Measurements from ENCODE around the gene AOC3. TPM values are rescaled to one million over a fixed set of nuclear protein-coding genes. Genes with fewer than 3 reads are reported as not detected.

Gene AOC3
- total and polyA plus RNA-seq, 2 of the 13 experiments (the other 11 are each of a cell fraction or from before 2014, with no cell fraction given): 8.7 to 51.7 TPM

DNA sequence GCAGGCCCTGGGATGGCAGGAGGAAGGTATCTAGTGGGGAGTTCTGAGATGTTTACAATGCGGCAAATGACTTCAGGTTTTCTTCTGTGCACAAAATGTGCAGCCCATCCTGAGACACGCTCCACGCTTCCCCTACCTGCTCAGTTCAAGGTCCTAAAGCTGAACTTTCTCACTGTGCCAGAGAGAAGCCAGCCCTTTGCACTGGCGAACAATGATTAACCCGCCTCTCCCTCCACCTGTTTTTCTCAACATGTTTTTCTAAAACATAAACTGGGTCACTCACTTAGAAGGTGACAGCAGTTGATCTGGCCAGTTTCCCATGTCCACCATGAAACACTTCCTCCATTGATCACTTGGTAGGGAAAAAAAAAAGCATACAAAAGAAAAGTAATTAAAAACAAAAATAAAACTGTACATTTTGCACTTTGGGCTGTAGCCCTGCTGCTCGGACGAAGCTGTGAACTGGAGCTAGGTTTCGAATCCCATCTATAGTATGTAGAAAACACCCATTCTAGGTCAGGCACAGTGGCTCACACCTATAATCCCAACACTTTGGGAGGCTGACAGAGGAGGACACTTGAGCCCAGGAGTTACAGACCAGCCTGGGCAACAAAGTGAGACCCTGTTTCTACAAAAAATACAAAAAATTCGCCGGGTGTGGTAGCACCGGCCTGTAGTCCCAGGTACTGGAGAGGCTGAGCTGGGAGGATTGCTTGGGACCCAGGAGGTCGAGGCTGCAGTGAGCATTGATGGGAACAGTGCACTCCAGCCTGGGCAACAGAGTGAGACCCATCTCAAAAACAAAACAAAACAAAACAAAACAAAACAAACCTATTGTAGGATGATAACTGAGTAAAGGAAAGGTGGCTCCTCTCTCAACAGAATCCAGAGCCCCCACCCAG, 43.5 kb downstream of the AOC3 start (continued):
- TF ChIP-seq, protein P1, sequence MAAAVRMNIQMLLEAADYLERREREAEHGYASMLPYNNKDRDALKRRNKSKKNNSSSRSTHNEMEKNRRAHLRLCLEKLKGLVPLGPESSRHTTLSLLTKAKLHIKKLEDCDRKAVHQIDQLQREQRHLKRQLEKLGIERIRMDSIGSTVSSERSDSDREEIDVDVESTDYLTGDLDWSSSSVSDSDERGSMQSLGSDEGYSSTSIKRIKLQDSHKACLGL (CRISPR knock-in tag; IDR thresholded peaks at IDR 0.05): no peak
- TF ChIP-seq MTF1 (CRISPR knock-in tag; IDR thresholded peaks at IDR 0.05) (no peak), ZNF589 (CRISPR knock-in tag; conservative IDR thresholded peaks at IDR 0.05) (no peak), TEAD2 (CRISPR knock-in tag; IDR thresholded peaks at IDR 0.05) (no peak), ARNT (IDR thresholded peaks at IDR 0.05) (no peak), ISL2 (CRISPR knock-in tag; IDR thresholded peaks at IDR 0.05) (0 out of 2 replicates have a peak, but pooled peaks have one; percentile 47), SMARCC2 (IDR thresholded peaks at IDR 0.05) (0 out of 2 replicates have a peak, but pooled peaks have one; percentile 21), ARID2 (CRISPR knock-in tag; IDR thresholded peaks at IDR 0.05; ENCODE audit: borderline replicate concordance) (peak; percentile 96), GABPA (IDR thresholded peaks at IDR 0.05; ENCODE audit: low read depth, low read length) (no peak), GABPA (CRISPR knock-in tag; IDR thresholded peaks at IDR 0.05; ENCODE audit: low read depth) (0 out of 2 replicates have a peak, but pooled peaks have one; percentile 60), PHF20 (CRISPR knock-in tag; IDR thresholded peaks at IDR 0.05) (peak; percentile 11; the same call in 1 of the 2 replicates), PHF8 (CRISPR knock-in tag; IDR thresholded peaks at IDR 0.05) (no peak), PCBP2 (optimal IDR thresholded peaks at IDR 0.05; ENCODE audit: low read depth, low read length, poor library complexity, severe bottlenecking) (no peak), ZNF772 (CRISPR knock-in tag; IDR thresholded peaks at IDR 0.05) (peak; percentile 25; the same call in 1 of the 2 replicates), NKX3-1 (CRISPR knock-in tag; IDR thresholded peaks at IDR 0.05) (no peak), ZNF883 (CRISPR knock-in tag; IDR thresholded peaks at IDR 0.05; ENCODE audit: not compliant biosample characterization) (no peak), KDM6A (CRISPR knock-in tag; IDR thresholded peaks at IDR 0.05; ENCODE audit: low read depth) (peak; percentile 96), ZNF782 (CRISPR knock-in tag; IDR thresholded peaks at IDR 0.05; ENCODE audit: borderline replicate concordance) (no peak), HNRNPL (IDR thresholded peaks at IDR 0.05; ENCODE audit: low read depth, low read length) (no peak), ZNF672 (CRISPR knock-in tag; IDR thresholded peaks at IDR 0.05) (no peak), POGZ (CRISPR knock-in tag; IDR thresholded peaks at IDR 0.05) (peak; percentile 71; the same call in 1 of the 2 replicates), GRHL1 (CRISPR knock-in tag; conservative IDR thresholded peaks at IDR 0.05) (no peak)
- TF ChIP-seq, protein P2, sequence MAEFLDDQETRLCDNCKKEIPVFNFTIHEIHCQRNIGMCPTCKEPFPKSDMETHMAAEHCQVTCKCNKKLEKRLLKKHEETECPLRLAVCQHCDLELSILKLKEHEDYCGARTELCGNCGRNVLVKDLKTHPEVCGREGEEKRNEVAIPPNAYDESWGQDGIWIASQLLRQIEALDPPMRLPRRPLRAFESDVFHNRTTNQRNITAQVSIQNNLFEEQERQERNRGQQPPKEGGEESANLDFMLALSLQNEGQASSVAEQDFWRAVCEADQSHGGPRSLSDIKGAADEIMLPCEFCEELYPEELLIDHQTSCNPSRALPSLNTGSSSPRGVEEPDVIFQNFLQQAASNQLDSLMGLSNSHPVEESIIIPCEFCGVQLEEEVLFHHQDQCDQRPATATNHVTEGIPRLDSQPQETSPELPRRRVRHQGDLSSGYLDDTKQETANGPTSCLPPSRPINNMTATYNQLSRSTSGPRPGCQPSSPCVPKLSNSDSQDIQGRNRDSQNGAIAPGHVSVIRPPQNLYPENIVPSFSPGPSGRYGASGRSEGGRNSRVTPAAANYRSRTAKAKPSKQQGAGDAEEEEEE (CRISPR knock-in tag; IDR thresholded peaks at IDR 0.05; ENCODE audit: borderline replicate concordance): peak; percentile 31; the same call in 1 of the 2 replicates
- TF ChIP-seq, protein P3, sequence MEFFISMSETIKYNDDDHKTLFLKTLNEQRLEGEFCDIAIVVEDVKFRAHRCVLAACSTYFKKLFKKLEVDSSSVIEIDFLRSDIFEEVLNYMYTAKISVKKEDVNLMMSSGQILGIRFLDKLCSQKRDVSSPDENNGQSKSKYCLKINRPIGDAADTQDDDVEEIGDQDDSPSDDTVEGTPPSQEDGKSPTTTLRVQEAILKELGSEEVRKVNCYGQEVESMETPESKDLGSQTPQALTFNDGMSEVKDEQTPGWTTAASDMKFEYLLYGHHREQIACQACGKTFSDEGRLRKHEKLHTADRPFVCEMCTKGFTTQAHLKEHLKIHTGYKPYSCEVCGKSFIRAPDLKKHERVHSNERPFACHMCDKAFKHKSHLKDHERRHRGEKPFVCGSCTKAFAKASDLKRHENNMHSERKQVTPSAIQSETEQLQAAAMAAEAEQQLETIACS (CRISPR knock-in tag; IDR thresholded peaks at IDR 0.05): no peak

All from HepG2 (cell line).